ENCODE results near the gene CDSN.
"Not testable (repeated sequence)": the region's sequence is repeated elsewhere in the genome, so short reads cannot be mapped to it uniquely, and the experiment has no call there.

The CDSN gene, protein sequence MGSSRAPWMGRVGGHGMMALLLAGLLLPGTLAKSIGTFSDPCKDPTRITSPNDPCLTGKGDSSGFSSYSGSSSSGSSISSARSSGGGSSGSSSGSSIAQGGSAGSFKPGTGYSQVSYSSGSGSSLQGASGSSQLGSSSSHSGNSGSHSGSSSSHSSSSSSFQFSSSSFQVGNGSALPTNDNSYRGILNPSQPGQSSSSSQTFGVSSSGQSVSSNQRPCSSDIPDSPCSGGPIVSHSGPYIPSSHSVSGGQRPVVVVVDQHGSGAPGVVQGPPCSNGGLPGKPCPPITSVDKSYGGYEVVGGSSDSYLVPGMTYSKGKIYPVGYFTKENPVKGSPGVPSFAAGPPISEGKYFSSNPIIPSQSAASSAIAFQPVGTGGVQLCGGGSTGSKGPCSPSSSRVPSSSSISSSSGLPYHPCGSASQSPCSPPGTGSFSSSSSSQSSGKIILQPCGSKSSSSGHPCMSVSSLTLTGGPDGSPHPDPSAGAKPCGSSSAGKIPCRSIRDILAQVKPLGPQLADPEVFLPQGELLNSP

DNA sequence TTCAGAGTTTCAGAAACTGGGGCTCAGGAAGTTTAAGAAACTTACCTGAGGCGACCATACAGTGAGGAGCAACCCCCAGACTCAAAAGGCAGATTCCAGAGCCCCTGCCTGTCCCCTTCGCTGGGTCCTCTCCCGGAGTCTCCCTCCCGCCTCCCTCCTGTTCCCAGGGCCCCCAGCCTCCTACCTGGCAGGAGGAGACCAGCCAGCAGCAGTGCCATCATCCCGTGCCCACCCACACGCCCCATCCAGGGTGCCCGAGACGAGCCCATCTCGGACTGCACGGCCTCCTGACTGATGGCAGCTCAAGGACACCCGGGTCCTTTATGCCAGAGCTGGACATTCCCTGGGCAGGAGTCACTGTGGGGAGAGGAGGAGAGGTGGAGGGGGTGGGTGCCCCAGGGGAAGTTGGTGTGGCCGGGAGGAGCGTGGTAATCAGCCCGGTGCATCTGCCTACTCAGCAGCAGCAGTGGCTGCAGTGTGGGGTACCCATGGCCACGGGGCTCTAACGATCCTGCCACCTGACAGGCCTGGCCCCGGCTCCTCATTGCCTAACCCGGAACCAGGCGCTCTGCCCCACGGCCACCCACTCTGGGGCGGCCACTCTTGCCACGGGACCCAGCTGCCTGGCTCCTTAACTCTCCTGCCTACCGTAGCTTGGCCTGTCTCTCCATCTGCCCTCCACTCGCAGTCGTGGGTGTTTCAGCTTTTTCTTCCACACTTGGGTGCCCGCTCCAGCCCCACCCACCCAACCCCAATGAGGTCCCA lies at the start of gene CDSN:
TSS of gene CDSN (minus strand) at position 296 of the 765 bp plus-strand sequence. CDS start at position 269, 27 bp downstream.
- no peak for DNase-seq

DNA sequence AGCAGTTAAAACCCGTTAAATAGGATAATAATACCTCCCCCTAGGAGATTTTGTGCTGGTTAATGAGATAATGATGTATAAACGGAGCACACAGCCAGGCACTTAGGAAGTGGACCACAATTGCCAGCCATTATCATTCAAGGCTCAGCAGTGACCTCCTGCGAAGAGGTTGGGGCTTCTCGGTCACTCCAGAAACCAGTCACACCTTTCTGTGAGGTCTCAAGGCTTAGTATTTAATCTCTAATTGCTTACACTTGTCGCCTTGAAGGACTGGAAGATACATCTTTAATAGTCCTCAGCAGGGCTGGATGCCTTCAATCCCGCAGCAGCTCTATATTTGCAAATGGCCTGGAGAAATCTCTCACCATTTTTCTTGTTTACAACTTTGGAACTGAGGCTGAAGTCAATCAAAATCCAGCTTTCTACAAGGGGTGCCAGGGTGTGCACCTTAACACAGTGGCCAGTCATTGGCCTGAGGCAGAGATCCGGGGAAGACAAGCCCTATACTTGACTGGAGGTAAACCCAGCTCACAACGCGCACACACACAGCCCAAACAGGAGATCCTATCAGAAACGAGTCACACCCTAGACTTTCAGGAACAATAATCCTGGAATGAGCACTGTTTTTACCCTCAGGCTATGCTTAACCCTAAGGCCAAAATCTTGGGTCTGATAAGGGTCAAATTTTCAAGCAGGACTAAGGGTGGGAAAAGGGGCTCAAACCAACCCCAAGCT lies 49.0 kb upstream of the CDSN start:
- DNase-seq, result no peak

DNA sequence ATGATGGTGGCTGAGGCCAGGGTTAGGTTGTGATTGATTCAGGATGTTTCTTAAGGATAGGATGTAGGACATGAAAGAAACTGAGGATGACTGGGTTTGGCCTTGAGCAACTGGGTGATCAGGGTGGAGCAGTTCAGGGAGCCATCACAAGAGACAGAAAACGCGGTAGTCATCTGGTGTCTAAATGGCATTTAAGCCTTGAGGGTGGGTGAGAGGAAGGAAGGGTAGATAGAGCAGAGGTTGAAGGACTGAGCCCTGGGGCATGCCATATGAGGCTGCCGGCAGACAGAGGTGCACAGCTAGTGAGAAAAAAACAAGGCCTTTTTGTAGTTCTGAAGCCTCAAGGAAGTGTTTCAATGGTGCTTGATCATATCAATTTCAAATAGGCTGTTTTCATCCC lies 48.4 kb upstream of the CDSN start:
- no peak for DNase-seq

DNA sequence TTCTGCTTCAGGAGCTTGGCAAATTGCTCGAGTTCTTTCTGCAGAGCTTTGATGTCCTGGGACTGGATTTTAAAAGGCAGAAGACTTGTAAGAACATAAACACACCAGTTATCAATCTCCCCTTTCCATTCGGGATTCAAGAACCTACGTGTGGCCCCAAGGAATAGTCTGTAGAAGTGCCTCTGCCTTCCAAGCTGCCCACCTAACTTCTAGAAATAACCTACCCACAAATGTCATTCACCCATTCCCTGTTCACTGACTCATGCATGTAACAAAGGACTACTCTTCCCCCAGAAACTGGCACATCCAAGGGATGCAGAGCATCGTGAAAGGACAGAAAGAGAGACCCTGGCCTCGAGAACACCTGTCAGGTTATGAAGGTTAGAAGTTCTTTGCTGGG lies 45.7 kb upstream of the CDSN start:
- DNase-seq, result no peak

DNA sequence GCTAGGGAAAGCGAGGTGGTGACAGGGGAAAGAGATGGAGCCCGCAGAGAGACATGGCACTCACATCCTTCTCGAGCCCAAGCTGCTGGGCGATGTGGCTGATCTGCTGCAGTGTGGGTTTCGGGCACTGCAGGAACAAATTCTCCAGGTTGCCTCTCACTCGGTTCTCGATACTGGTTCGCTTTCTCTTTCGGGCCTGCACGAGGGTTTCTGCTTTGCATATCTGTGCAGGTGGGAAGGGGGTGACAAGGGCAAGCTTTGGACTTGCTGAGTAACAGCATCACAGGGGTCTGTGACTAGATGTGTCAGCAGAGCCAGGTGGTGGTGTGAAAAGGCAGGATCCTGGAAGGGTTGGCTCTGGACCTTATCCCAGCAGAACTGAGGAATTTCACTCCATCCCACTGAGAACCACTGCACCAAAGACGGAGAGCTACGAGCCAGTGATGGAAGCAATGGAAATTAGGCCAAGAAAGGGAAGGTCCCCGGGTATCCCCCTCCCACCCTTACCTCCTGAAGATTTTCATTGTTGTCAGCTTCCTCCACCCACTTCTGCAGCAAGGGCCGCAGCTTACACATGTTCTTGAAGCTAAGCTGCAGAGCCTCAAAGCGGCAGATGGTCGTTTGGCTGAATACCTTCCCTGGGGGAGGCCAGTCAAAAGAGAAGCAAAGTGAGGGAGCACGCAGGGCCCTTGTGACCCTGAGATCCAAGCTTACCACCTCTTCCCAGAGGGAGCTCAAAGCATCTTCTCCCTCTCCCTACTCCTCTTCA lies 45.0 kb upstream of the CDSN start:
- peak in 1 of 58 donors; percentile 2 for DNase-seq

DNA sequence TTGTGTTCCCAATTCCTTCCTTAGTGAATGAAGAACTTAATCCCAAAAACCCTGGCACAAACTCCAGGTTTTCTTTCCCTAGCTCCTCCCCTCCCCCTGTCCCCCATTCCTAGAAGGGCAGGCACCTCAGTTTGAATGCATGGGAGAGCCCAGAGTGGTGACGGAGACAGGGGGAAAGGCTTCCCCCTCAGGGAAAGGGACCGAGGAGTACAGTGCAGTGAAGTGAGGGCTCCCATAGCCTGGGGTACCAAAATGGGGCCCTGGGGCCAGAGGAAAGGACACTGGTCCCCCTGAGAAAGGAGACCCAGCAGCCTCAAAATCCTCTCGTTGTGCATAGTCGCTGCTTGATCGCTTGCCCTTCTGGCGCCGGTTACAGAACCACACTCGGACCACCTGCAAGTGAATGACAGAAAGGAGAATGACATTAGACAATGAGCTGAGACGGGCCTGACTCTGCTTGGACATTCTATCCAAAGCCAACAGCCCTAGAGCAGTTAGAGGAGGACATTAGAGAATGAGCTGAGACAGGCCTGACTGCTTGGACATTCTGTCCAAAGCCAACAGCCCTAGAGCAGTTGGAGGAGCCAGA lies 44.3 kb upstream of the CDSN start:
- DNase-seq, result not testable (repeated sequence)

DNA sequence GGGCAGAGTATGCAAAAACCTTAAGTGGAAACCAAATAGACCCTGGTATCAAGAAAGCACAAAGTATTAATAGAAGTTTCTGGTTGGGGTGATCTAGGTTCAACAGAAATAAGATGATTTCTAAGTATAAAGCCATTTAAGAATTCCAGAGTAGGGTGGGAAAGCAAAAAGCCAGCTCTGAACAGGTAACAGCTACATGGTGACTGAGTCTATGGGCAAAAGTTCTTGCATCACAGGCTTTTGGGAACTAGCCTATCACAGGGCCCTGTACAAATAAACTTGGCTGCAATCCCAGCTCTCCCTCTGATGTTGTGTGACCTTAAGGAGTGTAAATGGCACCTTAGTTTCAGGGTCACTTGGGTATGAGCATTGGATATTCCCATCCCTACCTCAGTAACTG lies 43.7 kb upstream of the CDSN start:
- DNase-seq, result no peak

DNA sequence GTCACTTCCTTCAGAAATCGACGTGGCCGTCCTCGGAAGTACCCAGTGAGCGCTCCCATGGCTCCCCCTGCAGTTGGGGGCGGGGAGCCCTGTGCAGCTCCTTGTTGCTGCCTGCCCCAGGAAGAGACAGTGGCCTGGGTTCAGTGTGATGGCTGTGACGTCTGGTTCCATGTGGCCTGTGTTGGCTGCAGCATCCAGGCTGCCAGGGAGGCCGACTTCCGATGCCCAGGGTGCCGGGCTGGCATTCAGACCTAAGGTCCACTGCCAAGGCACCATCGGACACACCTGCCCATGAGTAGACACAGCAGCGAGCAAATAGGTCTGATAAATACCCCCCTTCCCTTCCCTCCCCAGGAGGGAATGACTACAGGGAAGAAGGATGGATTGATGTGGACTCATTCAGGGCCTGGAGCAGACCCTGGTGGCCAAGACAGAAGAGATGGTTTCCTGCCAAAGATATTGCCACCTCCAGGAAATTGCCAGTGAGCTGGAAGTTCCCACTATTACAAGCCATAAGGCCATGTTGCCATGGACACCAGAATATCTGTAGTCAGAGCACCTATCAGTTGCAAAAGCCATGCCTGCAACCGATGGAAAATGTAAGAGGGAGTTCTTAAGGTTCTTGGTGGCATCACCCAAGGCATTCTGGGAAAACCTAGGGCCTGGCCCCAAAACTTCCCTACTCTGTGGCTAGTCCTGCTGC lies 42.4 kb upstream of the CDSN start:
- peak in 4 of 58 donors; percentile 1 to 19 (median 12) for DNase-seq

DNA sequence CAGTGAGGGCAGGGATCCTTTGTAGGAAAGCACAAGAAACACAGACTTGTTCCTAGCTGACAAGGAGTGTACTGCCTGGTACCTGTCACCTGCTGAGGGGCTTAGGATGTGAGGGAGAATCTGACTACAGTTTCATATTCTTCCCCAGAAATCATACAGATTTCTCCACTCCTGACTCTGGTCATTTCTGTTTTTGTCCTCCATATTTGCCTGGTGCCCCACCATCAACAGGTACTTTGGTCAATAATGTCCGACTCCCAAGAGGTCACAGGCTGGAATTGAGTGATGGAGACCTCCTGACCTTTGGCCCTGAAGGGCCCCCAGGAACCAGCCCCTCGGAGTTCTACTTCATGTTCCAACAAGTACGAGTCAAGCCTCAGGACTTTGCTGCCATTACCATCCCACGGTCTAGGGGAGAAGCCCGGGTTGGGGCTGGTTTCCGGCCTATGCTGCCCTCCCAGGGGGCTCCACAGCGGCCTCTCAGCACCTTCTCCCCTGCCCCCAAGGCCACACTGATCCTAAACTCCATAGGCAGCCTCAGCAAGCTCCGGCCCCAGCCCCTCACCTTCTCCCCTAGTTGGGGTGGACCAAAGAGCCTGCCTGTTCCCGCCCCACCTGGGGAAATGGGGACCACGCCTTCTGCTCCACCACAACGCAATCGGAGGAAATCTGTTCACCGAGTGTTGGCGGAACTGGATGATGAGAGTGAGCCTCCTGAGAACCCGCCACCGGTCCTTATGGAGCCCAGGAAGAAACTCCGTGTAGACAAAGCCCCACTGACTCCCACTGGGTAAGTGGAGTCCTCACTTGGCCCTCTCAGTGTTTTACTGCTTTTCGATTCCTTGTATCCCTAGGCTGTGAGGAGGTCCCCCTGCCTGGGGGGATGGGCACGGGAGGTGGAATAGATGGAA lies 41.2 kb upstream of the CDSN start:
- DNase-seq, result no peak

DNA sequence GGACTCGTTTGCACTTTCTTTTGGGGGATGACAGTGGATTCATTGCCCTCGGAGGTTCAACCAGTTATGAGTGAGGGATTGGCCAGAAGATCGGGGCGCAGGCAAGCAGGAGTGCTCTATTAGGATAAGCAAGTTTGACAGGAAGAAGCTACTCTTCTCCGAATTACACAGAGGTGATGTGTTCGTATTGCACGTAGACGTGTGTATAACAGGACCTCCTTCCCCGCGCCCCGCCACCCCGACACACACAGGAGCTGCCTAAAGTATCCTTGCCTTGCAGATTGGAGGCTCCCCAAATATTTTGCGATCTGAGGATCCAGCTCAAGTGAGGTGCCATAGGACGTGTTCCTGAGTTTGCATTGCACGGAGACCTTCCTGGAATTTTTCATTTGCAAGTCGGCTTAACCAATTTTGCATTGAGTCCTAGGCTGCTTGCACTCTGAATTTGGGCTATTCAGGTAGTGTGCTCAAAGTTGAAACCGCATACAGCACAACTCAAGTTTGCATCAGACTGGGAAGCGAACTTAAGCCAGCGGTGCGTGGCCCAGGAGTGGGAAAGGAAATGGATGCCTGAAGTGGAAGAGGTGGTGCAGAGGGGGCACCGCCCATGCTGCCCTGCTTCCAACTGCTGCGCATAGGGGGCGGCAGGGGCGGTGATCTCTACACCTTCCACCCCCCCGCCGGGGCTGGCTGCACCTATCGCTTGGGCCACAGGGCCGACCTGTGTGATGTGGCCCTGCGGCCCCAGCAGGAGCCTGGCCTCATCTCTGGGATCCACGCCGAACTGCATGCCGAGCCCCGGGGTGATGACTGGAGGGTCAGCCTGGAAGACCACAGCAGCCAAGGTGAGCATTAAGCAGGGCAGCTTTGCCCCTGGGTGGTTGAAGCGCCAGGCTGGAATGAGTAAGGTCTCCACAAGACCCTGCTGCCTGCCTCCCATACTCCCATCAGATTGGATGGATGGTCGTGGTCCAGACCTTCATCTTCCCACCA lies 38.9 kb upstream of the CDSN start:
- DNase-seq, result no peak

DNA sequence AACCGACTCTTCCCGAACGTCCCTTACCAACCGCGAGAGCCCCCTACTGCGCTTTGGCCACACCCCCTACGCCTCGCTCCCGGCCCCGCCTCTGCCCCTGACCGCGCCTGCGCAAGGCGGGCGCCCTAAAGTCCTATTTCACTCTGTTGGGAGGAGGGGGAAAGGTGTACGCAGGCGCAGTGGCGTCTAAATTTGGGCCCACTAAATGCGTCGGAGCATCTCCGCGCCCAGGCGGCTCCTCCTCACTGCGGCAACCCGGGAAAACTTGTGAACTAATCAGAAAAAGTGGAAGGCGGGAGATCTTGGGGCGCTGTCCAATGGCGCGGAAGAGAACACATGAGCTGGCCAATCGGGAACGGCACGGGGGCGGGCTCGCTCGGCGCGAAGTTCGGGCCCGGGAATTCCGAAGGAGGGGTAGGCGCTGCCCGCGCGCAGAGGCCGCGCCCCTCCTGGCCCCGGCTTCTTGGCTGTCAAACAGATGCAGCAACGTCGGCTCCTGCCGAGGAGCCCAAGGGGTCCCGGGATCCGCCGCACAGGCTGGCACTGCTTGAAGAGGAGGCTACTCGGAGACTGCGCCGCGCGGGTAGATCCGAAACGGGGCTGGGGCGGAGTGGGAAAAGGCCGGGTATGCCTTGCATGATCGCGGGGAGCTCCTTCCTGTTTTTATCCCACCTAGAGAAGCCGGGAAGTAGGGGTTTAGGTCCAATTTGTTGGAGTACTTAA lies 38.1 kb upstream of the CDSN start, which contains the start of gene TCF19:
TSS of gene TCF19 (plus strand) at position 450 of the 723 bp plus-strand sequence. CDS start 881 bp downstream, outside the sequence.
- DNase-seq, result peak; percentile 88 to 98 (median 96)

DNA sequence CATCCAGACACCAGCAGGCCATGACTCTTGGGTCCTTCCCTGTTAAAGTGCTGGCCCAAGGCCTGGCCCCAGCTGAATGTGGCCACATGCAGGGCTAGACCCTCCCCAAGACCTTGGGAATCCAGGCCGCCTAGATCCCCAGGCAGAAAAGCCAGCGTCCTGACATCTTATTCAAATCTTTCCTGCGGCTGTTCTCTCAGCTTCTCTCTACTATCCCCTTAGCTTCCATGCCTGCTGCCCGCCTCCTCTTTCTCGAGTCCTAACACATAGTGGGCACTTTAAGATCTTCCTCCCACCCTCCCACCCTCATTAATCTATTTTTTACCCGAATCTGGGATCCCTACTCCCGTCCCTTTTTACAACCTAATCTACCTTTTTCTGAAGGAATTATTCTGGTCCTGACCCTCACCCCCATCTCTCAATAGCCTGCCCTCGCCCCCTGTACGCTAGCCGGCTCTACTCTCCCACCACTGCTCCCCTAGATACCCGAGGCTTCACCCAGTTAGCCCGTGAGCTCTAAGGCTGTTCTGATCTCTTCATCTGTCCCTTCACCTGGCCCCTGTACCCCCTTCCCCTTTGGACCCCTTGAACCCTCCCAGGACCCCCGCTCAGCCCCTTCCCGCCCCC lies 37.4 kb upstream of the CDSN start, which contains the start of gene CCHCR1:
TSS of gene CCHCR1 (minus strand) at position 290 of the 627 bp plus-strand sequence. CDS start at position 88, 202 bp downstream.
- peak in 2 of 58 donors; percentile 6 to 22 for DNase-seq

DNA sequence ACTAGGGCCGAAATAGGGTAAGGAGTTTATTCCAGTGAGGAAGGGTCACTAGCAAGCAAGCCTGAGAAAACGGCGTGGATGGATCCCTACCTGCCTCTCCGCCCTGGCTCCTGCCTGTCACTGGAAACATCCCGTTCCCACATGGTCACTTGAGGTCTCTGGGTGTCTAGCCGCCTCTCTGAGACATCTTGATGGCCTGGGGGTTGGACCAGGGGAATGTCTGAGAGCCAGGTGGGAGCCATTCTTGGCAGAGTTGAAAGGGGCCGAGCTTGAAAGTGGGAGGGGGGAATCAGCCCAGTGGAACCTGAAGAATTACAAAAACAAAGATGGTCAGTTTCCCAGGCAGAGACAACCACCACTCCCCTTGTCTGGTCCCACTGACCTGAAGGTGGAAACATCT lies 36.4 kb upstream of the CDSN start:
- DNase-seq, result no peak

DNA sequence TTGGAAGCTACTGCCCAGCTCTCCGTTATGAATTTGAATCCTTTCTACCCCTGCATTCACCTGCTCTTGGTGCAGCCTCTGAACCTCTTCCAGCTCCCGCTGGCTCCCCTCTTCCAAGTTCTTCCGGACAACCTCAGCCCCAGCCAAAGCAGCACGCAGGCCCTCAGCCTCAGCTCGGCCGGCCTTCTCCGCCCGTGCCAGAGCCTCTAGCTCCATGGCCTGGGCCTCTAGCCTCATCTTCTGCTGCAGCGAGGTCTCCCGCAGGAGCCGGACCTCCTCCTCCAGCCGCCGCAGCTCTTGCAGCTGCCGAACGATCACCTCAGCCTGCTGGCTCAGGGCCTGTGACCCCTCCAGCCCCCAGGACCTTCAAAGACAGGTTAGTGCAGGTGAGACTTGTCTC lies 34.2 kb upstream of the CDSN start:
- DNase-seq, result no peak

DNA sequence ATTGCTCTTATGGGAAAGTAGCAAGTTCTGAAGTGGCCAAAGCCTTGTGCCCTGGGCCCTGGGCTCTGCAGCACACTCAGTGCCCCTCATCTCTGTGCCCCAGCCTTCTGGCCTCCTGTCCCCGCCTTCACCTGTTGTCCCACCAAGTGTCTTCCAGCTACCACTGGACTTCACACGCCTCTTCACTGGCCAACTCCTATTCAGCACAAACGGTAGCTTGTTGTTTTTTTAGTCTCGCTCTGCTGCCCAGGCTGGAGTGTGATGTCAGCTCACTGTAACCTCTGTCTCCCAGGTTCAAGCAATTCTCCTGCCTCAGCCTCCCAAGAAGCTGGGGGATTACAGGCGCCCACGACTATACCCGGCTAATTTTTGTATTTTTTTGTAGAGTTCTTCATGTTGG lies 32.5 kb upstream of the CDSN start:
- DNase-seq, result no peak

Data from anterior cingulate cortex (tissue), 58 donors.